ENCODE data around the gene CPEB4. TPM values are rescaled to one million over a fixed set of nuclear protein-coding genes. Genes with fewer than 3 reads are reported as not detected.

CPEB4 gene
- total and polyA plus RNA-seq, 9 of the 15 experiments (the other 6 are each of a cell fraction or from before 2014, with no cell fraction given): 7.4 to 21.3 (median 12.4) TPM

GRCh38 chr5:173866858-173867679 lies 21.1 kb upstream of the CPEB4 start (continued):
- peak; percentile 94 for TF ChIP-seq USF1 (CRISPR knock-in tag; IDR thresholded peaks at IDR 0.05)
- no peak for TF ChIP-seq NR0B1 (IDR thresholded peaks at IDR 0.05; ENCODE audit: partially characterized antibody)
- no peak for TF ChIP-seq MCM5 (IDR thresholded peaks at IDR 0.05; ENCODE audit: low read depth)
- no peak for TF ChIP-seq ZNF224 (CRISPR knock-in tag; IDR thresholded peaks at IDR 0.05)
- TF ChIP-seq STAT5A (IDR thresholded peaks at IDR 0.05; ENCODE audit: borderline replicate concordance, low read length): no peak
- no peak for TF ChIP-seq HDAC1 (IDR thresholded peaks at IDR 0.05)
- no peak for TF ChIP-seq FOXA1 (IDR thresholded peaks at IDR 0.05; ENCODE audit: borderline replicate concordance)
- no peak for TF ChIP-seq SLC30A9 (CRISPR knock-in tag; IDR thresholded peaks at IDR 0.05)
- TF ChIP-seq ZNF766 (CRISPR knock-in tag; conservative IDR thresholded peaks at IDR 0.05): no peak
- no peak for TF ChIP-seq ZNF253 (CRISPR knock-in tag; conservative IDR thresholded peaks at IDR 0.05)
- peak; percentile 91 for TF ChIP-seq RAD51 (IDR thresholded peaks at IDR 0.05; ENCODE audit: borderline replicate concordance, low read depth)
- TF ChIP-seq ZKSCAN1 (IDR thresholded peaks at IDR 0.05; ENCODE audit: low read depth, low read length): no peak
- no peak for TF ChIP-seq MYBL2 (IDR thresholded peaks at IDR 0.05; ENCODE audit: low read depth)
- no peak for TF ChIP-seq MYBL2 (CRISPR knock-in tag; IDR thresholded peaks at IDR 0.05; ENCODE audit: borderline replicate concordance)
- TF ChIP-seq ZNF592 (IDR thresholded peaks at IDR 0.05): peak; percentile 20; the same call in 1 of the 2 replicates
- TF ChIP-seq SP1 (CRISPR knock-in tag; IDR thresholded peaks at IDR 0.05): peak; percentile 76
- peak; percentile 61 for TF ChIP-seq KDM5B (IDR thresholded peaks at IDR 0.05; ENCODE audit: insufficient replicate concordance, low read depth, low read length)
- peak; percentile 43; the same call in 1 of the 2 replicates for TF ChIP-seq HDAC2 (IDR thresholded peaks at IDR 0.05)
- no peak for TF ChIP-seq DACH1 (IDR thresholded peaks at IDR 0.05; ENCODE audit: partially characterized antibody)
- TF ChIP-seq C11orf30 (IDR thresholded peaks at IDR 0.05; ENCODE audit: low read depth): no peak
- TF ChIP-seq ZNF143 (CRISPR knock-in tag; IDR thresholded peaks at IDR 0.05): no peak
